A549 (cell line): ENCODE data around the gene TECR. TPM values are rescaled to one million over a fixed set of nuclear protein-coding genes. Genes with fewer than 3 reads are reported as not detected.

Experiments used
- ATAC-seq, 2 experiments: fragments of 200-7000 bp in 1 of 2; fragments of >200 bp in 1 of 2; cut with Nextera tagmentation in 1 of 2; cut with Tn5 transposase in 1 of 2; 3 replicates each; pipeline versions ENCODE4 v1.8.0 to v1.9.1; 2018 to 2020; ENCODE audit warnings: mild to moderate bottlenecking in 1 of 2, moderate library complexity in 1 of 2
- CTCF ChIA-PET: fragments of 300-600 bp; sonication (Branson Sonifier 250); formaldehyde crosslinking; extraction: SDS; loops from one replicate; lab custom pipeline; 2021; ENCODE audit warnings: antibody characterized with exemption, inconsistent platforms; lab: Yijun Ruan, JAX
- POLR2A ChIA-PET: fragments of 350-600 bp; formaldehyde crosslinking; extraction: SDS; loops from one replicate; lab custom pipeline; 2021; ENCODE audit warnings: antibody characterized with exemption, inconsistent platforms; lab: Yijun Ruan, JAX
- DNase-seq, 2 experiments: peaks; one replicate each; pipeline versions ENCODE4 v3.0.0 to v3.0.0-alpha.2; 2011 to 2016; ENCODE audit warnings: low read depth in 1 of 2, low spot score in 1 of 2
- FAIRE-seq: peaks from 2 replicates; lab custom pipeline; 2011; peaks lifted over from hg19 to GRCh38; lab: Jason Lieb, UNC
- H3K27ac ChIP-seq, 2 experiments: fragments of >200 bp; sonication (Bioruptor Twin); formaldehyde crosslinking; 3 replicates each; pipeline ENCODE4 v1.5.1; 2016 to 2017
- H3K4me1 ChIP-seq: fragments of >200 bp; sonication (Bioruptor Twin); formaldehyde crosslinking; 3 replicates; pipeline ENCODE4 v1.6.1; 2016
- H3K4me2 ChIP-seq: fragments of >200 bp; sonication (Bioruptor Twin); formaldehyde crosslinking; 3 replicates; pipeline ENCODE4 v1.6.1; 2016
- H3K4me3 ChIP-seq: fragments of >200 bp; sonication (Bioruptor Twin); formaldehyde crosslinking; 3 replicates; pipeline ENCODE4 v1.5.1; 2016
- H3K9me3 ChIP-seq: fragments of >200 bp; sonication (Bioruptor Twin); formaldehyde crosslinking; 3 replicates; pipeline ENCODE4 v1.6.1; 2016
- ATOH8 ChIP-seq: fragments of 250-450 bp; sonication (Bioruptor Pico); IDR thresholded peaks from 2 replicates; pipeline ENCODE4 v1.5.0; 2020; ENCODE audit warnings: low read depth, mild to moderate bottlenecking, moderate library complexity
- BHLHE40 ChIP-seq: IDR thresholded peaks from 2 replicates; pipeline ENCODE4 v1.6.1; 2012; ENCODE audit warnings: low read depth, low read length, inconsistent platforms
- E2F6 ChIP-seq: IDR thresholded peaks from 2 replicates; pipeline ENCODE4 v1.6.1; 2012; ENCODE audit warnings: low read depth, borderline replicate concordance
- GATA3 ChIP-seq: IDR thresholded peaks from 2 replicates; pipeline ENCODE4 v1.6.1; 2012; ENCODE audit warnings: borderline replicate concordance
- HOXA7 ChIP-seq: fragments of 250-450 bp; sonication (Bioruptor Pico); IDR thresholded peaks from 2 replicates; pipeline ENCODE4 v1.5.0; 2020; ENCODE audit warnings: mild to moderate bottlenecking, moderate library complexity
- JUN ChIP-seq, 2 experiments: fragments of >200 bp; sonication (Bioruptor Twin); formaldehyde crosslinking; IDR thresholded peaks; 2 replicates in 1 of 2; 3 replicates in 1 of 2; pipeline ENCODE4 v1.6.1; 2016 to 2017
- MAX ChIP-seq: IDR thresholded peaks from 2 replicates; pipeline ENCODE4 v1.6.1; 2012
- MYC ChIP-seq: IDR thresholded peaks from 2 replicates; pipeline ENCODE4 v1.6.1; 2012; ENCODE audit warnings: mild to moderate bottlenecking, inconsistent platforms, low read length, improper control_type of control experiment, borderline replicate concordance
- PBX3 ChIP-seq: IDR thresholded peaks from 2 replicates; pipeline ENCODE4 v1.6.1; 2012
- PHF8 ChIP-seq: fragments of 200-600 bp; sonication (generic); IDR thresholded peaks from 2 replicates; pipeline ENCODE4 v1.6.1; 2016; ENCODE audit warnings: low read depth, mild to moderate bottlenecking, antibody characterized with exemption, moderate library complexity, borderline replicate concordance
- RAD21 ChIP-seq, 2 experiments: fragments of >200 bp in 1 of 2; sonication (Bioruptor Twin) in 1 of 2; formaldehyde crosslinking in 1 of 2; IDR thresholded peaks in 1 of 2; conservative IDR thresholded peaks in 1 of 2; 2 replicates in 1 of 2; 3 replicates in 1 of 2; pipeline ENCODE4 v1.6.1; 2012 to 2018; ENCODE audit warnings: inconsistent platforms in 1 of 2
- RARB ChIP-seq: fragments of 250-450 bp; sonication (Bioruptor Pico); IDR thresholded peaks from 2 replicates; pipeline ENCODE4 v1.8.0; 2021; ENCODE audit warnings: mild to moderate bottlenecking, moderate library complexity
- SMC3 ChIP-seq: fragments of >200 bp; sonication (Bioruptor Twin); formaldehyde crosslinking; IDR thresholded peaks from 3 replicates; pipeline ENCODE4 v1.6.1; 2018; ENCODE audit warnings: inconsistent platforms
- USF2 ChIP-seq: fragments of 450-650 bp; IDR thresholded peaks from 2 replicates; pipeline ENCODE4 v1.6.1; 2014; ENCODE audit warnings: antibody characterized with exemption
- ZC3H11A ChIP-seq: fragments of 450-650 bp; IDR thresholded peaks from 2 replicates; pipeline ENCODE4 v1.6.1; 2014; ENCODE audit warnings: antibody characterized with exemption, mild to moderate bottlenecking
- ZSCAN20 ChIP-seq: fragments of 250-450 bp; sonication (Bioruptor Pico); IDR thresholded peaks from 2 replicates; pipeline ENCODE4 v1.8.0; 2022; ENCODE audit warnings: mild to moderate bottlenecking, moderate library complexity
- WGBS: methylation state at CpG from one replicate; pipeline ENCODE4 v1.1.6; 2017; ENCODE audit errors: missing lambda C conversion rate; 5-methylcytosine and 5-hydroxymethylcytosine counted together
- polyA plus RNA-seq, 4 experiments: library from polyadenylated mRNA; depleted of rRNA in 3 of 4; stranded (reverse); fragments of >200 nt; fragmentation: RNase III in 1 of 4; extraction: RNeasy Plus Mini Kit Qiagen cat#74134 plus additional on column Dnase treatment in 1 of 4; gene quantifications; 2 replicates in 3 of 4; 3 replicates in 1 of 4; pipeline ENCODE4 v1.2.3, GENCODE V29; 2011 to 2017

The TECR gene
- polyA plus RNA-seq, 2 of the 4 experiments (the other 2 are of a cell fraction), result 87.7 to 139 TPM

GRCh38 chr19:14495672-14496028, 33.7 kb upstream of the TECR start:
- peak overlapping the region; percentile 93 for H3K4me2 ChIP-seq
- ATAC-seq, result peak in 1 of 2 experiments; percentile 4; a peak in 1 of 6 replicates
- peak overlapping the region; percentile 68 for H3K4me3 ChIP-seq
- no peak for FAIRE-seq
- TF ChIP-seq RARB (CRISPR knock-in tag) (no peak), PHF8 (peak; percentile 59; the same call in 1 of the 2 replicates), SMC3 (no peak), RAD21 (conservative IDR thresholded peaks at IDR 0.05 in 1 of 2, IDR thresholded peaks at IDR 0.05 in 1 of 2) (0 out of 5 replicates have a peak, but pooled peaks of 1 of the 2 experiments have one; percentile 9)
- ChIA-PET CTCF (interaction anchor here (0.6 to 3.7 kb wide), 5 partner anchors 10 to 350 kb away, joined by 3 to 21 read pairs (median 6); no protein-coding TSS in a partner anchor), POLR2A (interaction anchor here (1.5 to 3.9 kb wide), 2 partner anchors 11 to 22 kb away, joined by 7 to 31 read pairs; partner anchors contain the start of gene DNAJB1)
- DNase-seq, result no peak
- peaks cover 28% of the 10 kb centered on the region for H3K4me1 ChIP-seq
- H3K27ac ChIP-seq, result peak overlapping the region; percentile 89 to 99
- WGBS, result no CpG with 5 or more reads among the region's 28 CpGs
- no peaks in the 10 kb centered on the region for H3K9me3 ChIP-seq

GRCh38 chr19:14496029-14496833, 33.2 kb upstream of the TECR start, which contains the start of gene GIPC1:
Gene GIPC1, minus strand, starts transcription at chr19:14496127. Its CDS starts 13,151 bp downstream, at chr19:14482976.
- Histone ChIP-seq H3K27ac (peak within 1 kb of the TSS; percentile 89 to 99), H3K9me3 (no peaks in the 10 kb centered on the region), H3K4me1 (peaks cover 28% of the 10 kb centered on the region), H3K4me3 (peak within 1 kb of the TSS; percentile 68), H3K4me2 (peak within 1 kb of the TSS; percentile 93)
- ATAC-seq, result peak; percentile 93
- ChIA-PET CTCF (interaction anchor here (0.6 to 3.7 kb wide), 6 partner anchors 9 to 349 kb away, joined by 3 to 21 read pairs (median 6); no protein-coding TSS in a partner anchor), POLR2A (interaction anchor here (0.6 to 3.9 kb wide), 4 partner anchors 9 to 22 kb away, joined by 4 to 31 read pairs (median 7); partner anchors contain the start of gene DNAJB1)
- TF ChIP-seq E2F6 (peak; percentile 76), ATOH8 (CRISPR knock-in tag) (no peak), MYC (0 out of 2 replicates have a peak, but pooled peaks have one; percentile 38), USF2 (peak; percentile 95), BHLHE40 (peak; percentile 16; the same call in 1 of the 2 replicates), PBX3 (peak; percentile 70; the same call in 1 of the 2 replicates), MAX (peak; percentile 92), ZC3H11A (no peak), JUN (IDR thresholded peaks at IDR 0.05) (0 out of 5 replicates have a peak, but pooled peaks have one; percentile 21 to 41), HOXA7 (no peak), ZSCAN20 (no peak), GATA3 (peak; percentile 49; the same call in 1 of the 2 replicates)
- FAIRE-seq, result no peak
- WGBS, result 15% methylated on average over 33 of the region's 71 CpGs
- peak; percentile 96 to 98 for DNase-seq
